Smooth muscle cell (in vitro differentiated cells): ENCODE results near the gene NUDCD3. TPM values are rescaled to one million over a fixed set of nuclear protein-coding genes. Genes with fewer than 3 reads are reported as not detected.

Source experiments
- DNase-seq: peaks from one replicate; lab custom pipeline; 2025; ENCODE audit not compliant: unreplicated experiment; lab: John Stamatoyannopoulos, UW
- H2AFZ ChIP-seq: fragments of 200-600 bp; sonication (generic); 2 replicates; pipeline ENCODE4 v1.6.0; 2016; ENCODE audit warnings: antibody characterized with exemption, low read depth, mild to moderate bottlenecking
- H3F3A ChIP-seq: fragments of 200-600 bp; sonication (generic); 2 replicates; pipeline ENCODE4 v1.6.0; 2017; ENCODE audit warnings: antibody characterized with exemption, low read depth
- H3K27ac ChIP-seq: fragments of 200-600 bp; sonication (generic); 2 replicates; pipeline ENCODE4 v1.5.1; 2016; ENCODE audit warnings: low read depth, mild to moderate bottlenecking
- H3K27me3 ChIP-seq: fragments of 200-600 bp; sonication (generic); 2 replicates; pipeline ENCODE4 v1.6.1; 2016; ENCODE audit warnings: low read depth, mild to moderate bottlenecking
- H3K36me3 ChIP-seq: fragments of 200-600 bp; sonication (generic); 2 replicates; pipeline ENCODE4 v1.5.1; 2016; ENCODE audit warnings: low read depth
- H3K4me1 ChIP-seq: fragments of 200-600 bp; sonication (generic); 2 replicates; pipeline ENCODE4 v1.5.1; 2016; ENCODE audit warnings: low read depth
- H3K4me2 ChIP-seq: fragments of 200-600 bp; sonication (generic); 2 replicates; pipeline ENCODE4 v1.6.0; 2016; ENCODE audit warnings: mild to moderate bottlenecking
- H3K4me3 ChIP-seq: fragments of 200-600 bp; sonication (generic); 2 replicates; pipeline ENCODE4 v1.5.1; 2016; ENCODE audit warnings: mild to moderate bottlenecking
- H3K79me2 ChIP-seq: fragments of 200-600 bp; sonication (generic); 2 replicates; pipeline ENCODE4 v1.6.0; 2016; ENCODE audit warnings: low read depth, mild to moderate bottlenecking
- H3K9ac ChIP-seq: fragments of 200-600 bp; sonication (generic); 2 replicates; pipeline ENCODE4 v1.6.0; 2016; ENCODE audit warnings: low read depth
- H3K9me3 ChIP-seq: fragments of 200-600 bp; sonication (generic); replicated peaks from 2 replicates; pipeline ENCODE4 v1.5.1; 2016; ENCODE audit warnings: low read depth
- H4K20me1 ChIP-seq: fragments of 200-600 bp; sonication (generic); 2 replicates; pipeline ENCODE4 v1.6.0; 2016; ENCODE audit warnings: low read depth
- CTCF ChIP-seq: fragments of 200-600 bp; sonication (generic); IDR thresholded peaks from 2 replicates; pipeline ENCODE4 v1.5.1; 2017; ENCODE audit warnings: borderline replicate concordance, mild to moderate bottlenecking, antibody characterized with exemption; ENCODE audit not compliant: insufficient read depth, poor library complexity, severe bottlenecking
- WGBS: methylation state at CpG from one replicate; pipeline ENCODE4 v1.1.7; 2016; ENCODE audit warnings: low lambda C conversion rate; 5-methylcytosine and 5-hydroxymethylcytosine counted together
- polyA plus RNA-seq: library from polyadenylated mRNA; unstranded; fragments of >200 nt; fragmentation: Nextera tagmentation; extraction: Ambion mirVana; gene quantifications from 2 replicates; pipeline ENCODE4 v1.2.1, GENCODE V29; 2016
- total RNA-seq: library from RNA; depleted of rRNA; stranded (reverse); fragments of >200 nt; gene quantifications from 2 replicates; pipeline ENCODE4 v1.2.3, GENCODE V29; 2014

NUDCD3 gene
- total and polyA plus RNA-seq, 2 experiments from 2014 or later, result 32.2 to 56.3 TPM

DNA sequence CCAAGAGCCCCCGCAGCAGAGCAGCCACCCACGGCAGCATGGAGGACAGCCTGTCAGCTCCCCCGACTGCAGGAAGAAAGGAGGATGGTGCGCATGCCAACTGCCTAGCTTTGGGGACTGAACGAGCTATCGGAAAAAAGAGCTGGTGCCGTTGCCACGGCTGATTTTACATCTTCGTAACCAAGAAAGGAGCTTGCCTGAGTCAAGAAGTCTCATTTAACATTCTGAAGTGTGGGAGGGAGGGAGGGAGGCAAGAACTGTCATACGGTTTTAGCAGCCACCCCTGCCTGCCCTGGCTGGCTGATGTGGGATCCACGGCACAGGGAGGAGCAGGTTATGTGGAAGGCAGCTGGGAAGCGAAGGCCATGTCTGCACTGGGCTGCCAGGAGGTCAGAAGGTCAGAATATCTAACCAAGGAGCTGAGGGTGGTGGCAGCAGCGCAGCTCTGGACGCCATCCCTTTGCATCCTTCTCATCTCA lies 90.4 kb downstream of the NUDCD3 start:
- H3K4me1 ChIP-seq, result no peaks in the 10 kb centered on the region
- no peak for TF ChIP-seq CTCF
- H3K27me3 ChIP-seq, result no peaks in the 10 kb centered on the region
- no peak overlapping the region for H3K27ac ChIP-seq
- no peaks in the 10 kb centered on the region for H3K9me3 ChIP-seq
- H3K36me3 ChIP-seq, result peaks cover 4% of the 10 kb centered on the region
- peaks cover 5% of the 10 kb centered on the region for H3K79me2 ChIP-seq
- WGBS, result 93% methylated on average over 14 of the region's 14 CpGs
- H3K4me3 ChIP-seq, result no peak overlapping the region
- H4K20me1 ChIP-seq, result peaks cover 89% of the 10 kb centered on the region
- no peak overlapping the region for H3K9ac ChIP-seq
- DNase-seq, result no peak
- no peak overlapping the region for H2AFZ ChIP-seq
- H3F3A ChIP-seq, result no peaks in the 10 kb centered on the region
- no peak overlapping the region for H3K4me2 ChIP-seq

- no peak for TF ChIP-seq CTCF
- no peak for DNase-seq
- H2AFZ ChIP-seq, result no peak overlapping the region
- H3K4me2 ChIP-seq, result no peak overlapping the region
- peaks cover 5% of the 10 kb centered on the region for H3K79me2 ChIP-seq
- H3K36me3 ChIP-seq, result peaks cover 3% of the 10 kb centered on the region
- H3K27me3 ChIP-seq, result no peaks in the 10 kb centered on the region
- no peaks in the 10 kb centered on the region for H3K9me3 ChIP-seq
- no peaks in the 10 kb centered on the region for H3F3A ChIP-seq
- no peak overlapping the region for H3K9ac ChIP-seq
- no peak overlapping the region for H3K4me3 ChIP-seq
- peaks cover 86% of the 10 kb centered on the region for H4K20me1 ChIP-seq
- no peaks in the 10 kb centered on the region for H3K4me1 ChIP-seq
- WGBS, result 95% methylated on average over 8 of the region's 8 CpGs
- H3K27ac ChIP-seq, result no peak overlapping the region
Observed at GRCh38 chr7:44398953-44399574, 91.4 kb downstream of the NUDCD3 start.

- 97% methylated on average over 13 of the region's 13 CpGs for WGBS
- TF ChIP-seq CTCF, result no peak
- no peak overlapping the region for H3K4me2 ChIP-seq
- H2AFZ ChIP-seq, result no peak overlapping the region
- H3K9ac ChIP-seq, result no peak overlapping the region
- no peaks in the 10 kb centered on the region for H3F3A ChIP-seq
- peaks cover 5% of the 10 kb centered on the region for H3K79me2 ChIP-seq
- no peak overlapping the region for H3K27ac ChIP-seq
- H3K4me3 ChIP-seq, result no peak overlapping the region
- H3K9me3 ChIP-seq, result no peaks in the 10 kb centered on the region
- H3K4me1 ChIP-seq, result no peaks in the 10 kb centered on the region
- peaks cover 85% of the 10 kb centered on the region for H4K20me1 ChIP-seq
- DNase-seq, result no peak
- no peaks in the 10 kb centered on the region for H3K27me3 ChIP-seq
- no peaks in the 10 kb centered on the region for H3K36me3 ChIP-seq
Observed at GRCh38 chr7:44398511-44398911, 91.9 kb downstream of the NUDCD3 start.
